HFF-Myc (cell line): ENCODE data around the gene MED13.
"Not testable (repeated sequence)": the region's sequence is repeated elsewhere in the genome, so short reads cannot be mapped to it uniquely, and the experiment has no call there.

Experiments
- DNase-seq: peaks from one replicate; pipeline ENCODE4 v3.0.0-alpha.2; 2011; ENCODE audit warnings: low read depth; ENCODE audit errors: extremely low read depth
- H3K4me3 ChIP-seq: replicated peaks from 2 replicates; pipeline ENCODE4 v1.5.1; 2011; ENCODE audit warnings: low read depth, mild to moderate bottlenecking, control low read depth, low read length
- TF ChIP-seq, protein P1 (sequence below): IDR thresholded peaks from 2 replicates; pipeline ENCODE4 v1.5.1; 2012; ENCODE audit warnings: mild to moderate bottlenecking, low read depth, low read length, control low read depth; ENCODE audit errors: missing control alignments

Gene MED13

GRCh38 chr17:61904094-61904710 is 160.9 kb downstream of the MED13 start:
- TF ChIP-seq, protein P1, sequence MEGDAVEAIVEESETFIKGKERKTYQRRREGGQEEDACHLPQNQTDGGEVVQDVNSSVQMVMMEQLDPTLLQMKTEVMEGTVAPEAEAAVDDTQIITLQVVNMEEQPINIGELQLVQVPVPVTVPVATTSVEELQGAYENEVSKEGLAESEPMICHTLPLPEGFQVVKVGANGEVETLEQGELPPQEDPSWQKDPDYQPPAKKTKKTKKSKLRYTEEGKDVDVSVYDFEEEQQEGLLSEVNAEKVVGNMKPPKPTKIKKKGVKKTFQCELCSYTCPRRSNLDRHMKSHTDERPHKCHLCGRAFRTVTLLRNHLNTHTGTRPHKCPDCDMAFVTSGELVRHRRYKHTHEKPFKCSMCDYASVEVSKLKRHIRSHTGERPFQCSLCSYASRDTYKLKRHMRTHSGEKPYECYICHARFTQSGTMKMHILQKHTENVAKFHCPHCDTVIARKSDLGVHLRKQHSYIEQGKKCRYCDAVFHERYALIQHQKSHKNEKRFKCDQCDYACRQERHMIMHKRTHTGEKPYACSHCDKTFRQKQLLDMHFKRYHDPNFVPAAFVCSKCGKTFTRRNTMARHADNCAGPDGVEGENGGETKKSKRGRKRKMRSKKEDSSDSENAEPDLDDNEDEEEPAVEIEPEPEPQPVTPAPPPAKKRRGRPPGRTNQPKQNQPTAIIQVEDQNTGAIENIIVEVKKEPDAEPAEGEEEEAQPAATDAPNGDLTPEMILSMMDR, result no peak
- no peak for DNase-seq
- H3K4me3 ChIP-seq, result no peak overlapping the region

DNA sequence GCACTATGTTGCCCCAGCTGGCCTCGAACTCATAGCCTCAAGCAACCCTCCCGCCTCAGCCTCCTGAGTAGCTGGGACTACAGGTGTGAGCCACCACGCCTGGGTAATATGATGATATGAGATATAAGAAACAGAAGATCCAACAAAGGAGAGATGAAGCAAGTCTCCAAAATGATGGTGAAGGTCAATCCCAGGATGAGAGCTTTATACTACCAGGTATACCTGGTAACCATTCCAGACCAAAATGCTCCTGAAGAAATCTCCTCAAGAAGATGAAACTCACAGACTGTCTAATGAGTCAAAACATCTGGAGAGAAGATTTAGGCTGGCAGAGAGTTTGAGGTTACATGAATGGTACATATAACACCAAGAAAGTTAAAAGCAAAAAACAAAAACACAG is 161.8 kb downstream of the MED13 start:
- H3K4me3 ChIP-seq, result no peak overlapping the region
- TF ChIP-seq, protein P1, result no peak
- no peak for DNase-seq

- H3K4me3 ChIP-seq, result no peak overlapping the region
- TF ChIP-seq, protein P1, result no peak
- no peak for DNase-seq
Measured at GRCh38 chr17:61897548-61898180, 167.4 kb downstream of the MED13 start.

DNA sequence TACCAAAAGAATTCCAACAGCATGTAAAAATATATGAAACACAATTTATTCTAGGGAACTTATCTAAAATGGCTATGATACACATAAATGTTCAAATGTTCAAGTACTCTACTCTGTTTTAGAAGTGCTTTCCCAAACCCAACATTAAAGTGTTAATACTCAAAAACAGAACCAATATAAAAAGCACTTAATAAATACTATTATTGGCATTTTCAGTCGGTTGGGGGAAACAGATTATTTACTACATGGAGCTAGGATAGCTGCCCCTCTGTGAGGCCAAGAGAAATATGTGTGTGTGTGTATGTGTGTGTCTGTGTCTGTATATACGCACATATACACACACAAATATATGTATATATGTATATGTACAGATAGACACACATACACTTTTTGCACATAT is 169.7 kb downstream of the MED13 start:
- TF ChIP-seq, protein P1, result no peak
- H3K4me3 ChIP-seq, result no peak overlapping the region
- no peak for DNase-seq

DNA sequence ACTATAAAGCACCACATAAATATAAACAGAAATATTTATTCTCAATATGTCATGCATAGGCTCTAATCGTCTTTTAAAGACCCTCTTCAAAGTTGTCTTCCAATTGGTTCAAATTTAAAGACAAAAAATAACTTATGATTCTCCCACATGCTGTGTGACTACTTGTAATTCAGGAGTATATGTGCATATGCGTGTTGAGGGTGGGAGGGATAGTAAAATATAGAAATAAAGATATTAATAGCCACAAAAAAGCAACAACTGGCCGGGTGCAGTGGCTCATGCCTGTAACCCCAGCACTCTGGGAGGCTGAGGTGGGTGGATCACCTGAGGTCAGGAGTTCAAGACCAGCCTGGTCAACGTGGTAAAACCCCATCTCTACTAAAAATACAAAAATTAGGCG is 170.8 kb downstream of the MED13 start:
- DNase-seq, result not testable (repeated sequence)

More for the DNA sequence above, 170.8 kb downstream of the MED13 start:
- H3K4me3 ChIP-seq, result not testable (repeated sequence)
